Parathyroid adenoma (tissue), 2 donors: ENCODE measurements around the gene ZAR1.

Source experiments
- H2AFZ ChIP-seq: fragments of 300-600 bp; sonication (generic); one replicate; pipeline ENCODE4 v1.7.0; 2017; ENCODE audit warnings: antibody characterized with exemption, mild to moderate bottlenecking
- H3K27ac ChIP-seq: fragments of 300-600 bp; sonication (generic); one replicate; pipeline ENCODE4 v1.7.0; 2017
- H3K27me3 ChIP-seq: fragments of 300-600 bp; sonication (generic); one replicate; pipeline ENCODE4 v1.7.0; 2017; ENCODE audit warnings: low read length; ENCODE audit not compliant: control insufficient read depth, insufficient read depth
- H3K36me3 ChIP-seq: fragments of 300-600 bp; sonication (generic); one replicate; pipeline ENCODE4 v1.7.0; 2017; ENCODE audit warnings: low read length; ENCODE audit not compliant: control insufficient read depth, insufficient read depth
- H3K4me1 ChIP-seq: fragments of 300-600 bp; sonication (generic); one replicate; pipeline ENCODE4 v1.7.0; 2017; ENCODE audit warnings: control low read depth
- H3K4me2 ChIP-seq: fragments of 300-600 bp; sonication (generic); one replicate; pipeline ENCODE4 v1.7.0; 2017; ENCODE audit warnings: low read length
- H3K4me3 ChIP-seq: fragments of 300-600 bp; sonication (generic); one replicate; pipeline ENCODE4 v1.7.0; 2017; ENCODE audit warnings: low read depth, low read length
- H3K79me2 ChIP-seq: fragments of 300-600 bp; sonication (generic); one replicate; pipeline ENCODE4 v1.7.0; 2017; ENCODE audit warnings: control low read depth
- H3K9ac ChIP-seq: fragments of 300-600 bp; sonication (generic); one replicate; pipeline ENCODE4 v1.7.0; 2017; ENCODE audit warnings: mild to moderate bottlenecking
- H3K9me3 ChIP-seq: fragments of 300-600 bp; sonication (generic); one replicate; pipeline ENCODE4 v1.7.0; 2017; ENCODE audit warnings: low read length; ENCODE audit not compliant: control insufficient read depth
- TF ChIP-seq, protein P1 (sequence below): fragments of 300-600 bp; sonication (generic); IDR thresholded peaks from one replicate; pipeline ENCODE4 v1.7.0; 2017; ENCODE audit warnings: antibody characterized with exemption, mild to moderate bottlenecking
- donor health status: primary hyperparathyroidism.

ZAR1 gene

GRCh38 chr4:48542888-48543287, 52.8 kb downstream of the ZAR1 start:
- H3K4me1 ChIP-seq = no peaks in the 10 kb centered on the region
- no peaks in the 10 kb centered on the region for H3K9me3 ChIP-seq
- H3K9ac ChIP-seq = no peak overlapping the region
- no peaks in the 10 kb centered on the region for H3K79me2 ChIP-seq
- no peaks in the 10 kb centered on the region for H3K27me3 ChIP-seq
- TF ChIP-seq, protein P1, sequence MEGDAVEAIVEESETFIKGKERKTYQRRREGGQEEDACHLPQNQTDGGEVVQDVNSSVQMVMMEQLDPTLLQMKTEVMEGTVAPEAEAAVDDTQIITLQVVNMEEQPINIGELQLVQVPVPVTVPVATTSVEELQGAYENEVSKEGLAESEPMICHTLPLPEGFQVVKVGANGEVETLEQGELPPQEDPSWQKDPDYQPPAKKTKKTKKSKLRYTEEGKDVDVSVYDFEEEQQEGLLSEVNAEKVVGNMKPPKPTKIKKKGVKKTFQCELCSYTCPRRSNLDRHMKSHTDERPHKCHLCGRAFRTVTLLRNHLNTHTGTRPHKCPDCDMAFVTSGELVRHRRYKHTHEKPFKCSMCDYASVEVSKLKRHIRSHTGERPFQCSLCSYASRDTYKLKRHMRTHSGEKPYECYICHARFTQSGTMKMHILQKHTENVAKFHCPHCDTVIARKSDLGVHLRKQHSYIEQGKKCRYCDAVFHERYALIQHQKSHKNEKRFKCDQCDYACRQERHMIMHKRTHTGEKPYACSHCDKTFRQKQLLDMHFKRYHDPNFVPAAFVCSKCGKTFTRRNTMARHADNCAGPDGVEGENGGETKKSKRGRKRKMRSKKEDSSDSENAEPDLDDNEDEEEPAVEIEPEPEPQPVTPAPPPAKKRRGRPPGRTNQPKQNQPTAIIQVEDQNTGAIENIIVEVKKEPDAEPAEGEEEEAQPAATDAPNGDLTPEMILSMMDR = no peak
- no peak overlapping the region for H3K4me2 ChIP-seq
- no peak overlapping the region for H2AFZ ChIP-seq
- H3K36me3 ChIP-seq = no peaks in the 10 kb centered on the region
- no peak overlapping the region for H3K27ac ChIP-seq
- no peak overlapping the region for H3K4me3 ChIP-seq

GRCh38 chr4:48543796-48544195, 53.7 kb downstream of the ZAR1 start:
- Histone ChIP-seq H3K36me3 (no peaks in the 10 kb centered on the region), H3K4me1 (no peaks in the 10 kb centered on the region), H3K27ac (no peak overlapping the region), H3K9ac (no peak overlapping the region), H3K9me3 (no peaks in the 10 kb centered on the region), H3K4me3 (no peak overlapping the region), H3K79me2 (no peaks in the 10 kb centered on the region), H3K27me3 (no peaks in the 10 kb centered on the region), H2AFZ (no peak overlapping the region), H3K4me2 (no peak overlapping the region)
- TF ChIP-seq, protein P1 = no peak
